PC-9 (cell line): Measurements from ENCODE around the gene SLC7A5. TPM values are rescaled to one million over a fixed set of nuclear protein-coding genes. Genes with fewer than 3 reads are reported as not detected.
"Not testable (repeated sequence)": the region's sequence is repeated elsewhere in the genome, so short reads cannot be mapped to it uniquely, and the experiment has no call there.

Experiments
- BruUV-seq: library from RNA; stranded (reverse); fragments of 400-500 nt; replicated peaks from 2 replicates; lab custom pipeline; 2021; lab: Mats Ljungman, UMichigan
- CTCF ChIA-PET: fragments of 300-600 bp; sonication (Branson Sonifier 250); formaldehyde crosslinking; loops from one replicate; lab custom pipeline; 2022; ENCODE audit warnings: antibody characterized with exemption; lab: Charles Lee
- POLR2A ChIA-PET: fragments of 300-600 bp; sonication (Branson Sonifier 250); formaldehyde crosslinking; loops from one replicate; lab custom pipeline; 2022; ENCODE audit warnings: antibody characterized with exemption; ENCODE audit not compliant: unreplicated experiment; lab: Charles Lee
- DNase-seq, 2 experiments: peaks; one replicate each; pipeline versions ENCODE4 v3.0.0 to v3.0.0-alpha.2; 2015 to 2022; ENCODE audit warnings: mixed read lengths in 1 of 2
- H2AFZ ChIP-seq: fragments of 200-600 bp; sonication (generic); 2 replicates; pipeline ENCODE4 v1.8.1; 2017; ENCODE audit warnings: antibody characterized with exemption
- H3F3A ChIP-seq: fragments of 200-600 bp; sonication (generic); 2 replicates; pipeline ENCODE4 v1.8.1; 2017; ENCODE audit warnings: antibody characterized with exemption, mild to moderate bottlenecking, low read depth; ENCODE audit not compliant: insufficient read depth
- H3K27ac ChIP-seq: fragments of 200-600 bp; sonication (generic); 2 replicates; pipeline ENCODE4 v1.6.1; 2016; ENCODE audit warnings: mixed run types
- H3K27me3 ChIP-seq: fragments of 200-600 bp; sonication (generic); 2 replicates; pipeline ENCODE4 v1.6.1; 2016; ENCODE audit warnings: low read depth, mixed run types; ENCODE audit not compliant: insufficient read depth
- H3K36me3 ChIP-seq: fragments of 200-600 bp; sonication (generic); 2 replicates; pipeline ENCODE4 v1.6.1; 2016; ENCODE audit warnings: low read depth, mixed run types
- H3K4me1 ChIP-seq: fragments of 200-600 bp; sonication (generic); replicated peaks from 2 replicates; pipeline ENCODE4 v1.6.1; 2016; ENCODE audit warnings: mixed run types; ENCODE audit not compliant: insufficient read depth
- H3K4me2 ChIP-seq: fragments of 200-600 bp; sonication (generic); 2 replicates; pipeline ENCODE4 v1.6.1; 2017; ENCODE audit warnings: mixed run types
- H3K4me3 ChIP-seq: fragments of 200-600 bp; sonication (generic); 2 replicates; pipeline ENCODE4 v1.6.1; 2016; ENCODE audit warnings: mixed run types
- H3K79me2 ChIP-seq: fragments of 200-600 bp; sonication (generic); 2 replicates; pipeline ENCODE4 v1.6.1; 2017; ENCODE audit warnings: low read depth, mixed run types
- H3K9me2 ChIP-seq: fragments of 200-600 bp; sonication (generic); 2 replicates; pipeline ENCODE4 v1.8.1; 2017; ENCODE audit warnings: mild to moderate bottlenecking; ENCODE audit not compliant: insufficient read depth
- H3K9me3 ChIP-seq: fragments of 200-600 bp; sonication (generic); 2 replicates; pipeline ENCODE4 v1.8.1; 2016; ENCODE audit warnings: low read depth; ENCODE audit not compliant: insufficient read depth
- H4K20me1 ChIP-seq: fragments of 200-600 bp; sonication (generic); 2 replicates; pipeline ENCODE4 v1.8.1; 2017; ENCODE audit not compliant: insufficient read depth
- EZH2 ChIP-seq: fragments of 200-600 bp; sonication (generic); IDR thresholded peaks from 2 replicates; pipeline ENCODE4 v1.8.0; 2017; ENCODE audit warnings: antibody characterized with exemption, low read depth
- intact Hi-C: fragments of 100-400 bp; cut with micrococcal nuclease; formaldehyde crosslinking; loops from one replicate; pipeline ENCODE4 v1.10.0; 2022; ENCODE audit not compliant: unreplicated experiment
- total RNA-seq: library from RNA; stranded (reverse); gene quantifications from 2 replicates; pipeline ENCODE4 v1.2.3, GENCODE V29; 2021
- TF ChIP-seq, protein P1 (sequence below): fragments of 200-600 bp; sonication (generic); conservative IDR thresholded peaks from 2 replicates; pipeline ENCODE4 v1.6.1; 2017; ENCODE audit warnings: mixed run types, antibody characterized with exemption, mild to moderate bottlenecking, moderate library complexity

SLC7A5 gene
- total RNA-seq, 1 experiment from 2014 or later: 496 TPM

- no TSS peak for BruUV-seq
- DNase-seq: no peak
- Histone ChIP-seq H3K9me3 (no peaks in the 10 kb centered on the region), H3K27ac (no peak overlapping the region), H3K36me3 (no peaks in the 10 kb centered on the region; the same call in 1 of the 2 replicates), H3F3A (peaks cover 29% of the 10 kb centered on the region; the same call in 1 of the 2 replicates), H3K4me3 (no peak overlapping the region), H3K4me1 (no peaks in the 10 kb centered on the region), H3K4me2 (no peak overlapping the region), H3K79me2 (no peaks in the 10 kb centered on the region), H3K27me3 (no peaks in the 10 kb centered on the region), H4K20me1 (peaks cover 6% of the 10 kb centered on the region), H3K9me2 (no peaks in the 10 kb centered on the region), H2AFZ (no peak overlapping the region)
- ChIA-PET POLR2A (no interaction called here), CTCF (interaction anchor here (0.5 kb wide), 1 partner anchor 77 kb away, joined by 3 read pairs; no protein-coding TSS in a partner anchor)
- TF ChIP-seq, protein P1, sequence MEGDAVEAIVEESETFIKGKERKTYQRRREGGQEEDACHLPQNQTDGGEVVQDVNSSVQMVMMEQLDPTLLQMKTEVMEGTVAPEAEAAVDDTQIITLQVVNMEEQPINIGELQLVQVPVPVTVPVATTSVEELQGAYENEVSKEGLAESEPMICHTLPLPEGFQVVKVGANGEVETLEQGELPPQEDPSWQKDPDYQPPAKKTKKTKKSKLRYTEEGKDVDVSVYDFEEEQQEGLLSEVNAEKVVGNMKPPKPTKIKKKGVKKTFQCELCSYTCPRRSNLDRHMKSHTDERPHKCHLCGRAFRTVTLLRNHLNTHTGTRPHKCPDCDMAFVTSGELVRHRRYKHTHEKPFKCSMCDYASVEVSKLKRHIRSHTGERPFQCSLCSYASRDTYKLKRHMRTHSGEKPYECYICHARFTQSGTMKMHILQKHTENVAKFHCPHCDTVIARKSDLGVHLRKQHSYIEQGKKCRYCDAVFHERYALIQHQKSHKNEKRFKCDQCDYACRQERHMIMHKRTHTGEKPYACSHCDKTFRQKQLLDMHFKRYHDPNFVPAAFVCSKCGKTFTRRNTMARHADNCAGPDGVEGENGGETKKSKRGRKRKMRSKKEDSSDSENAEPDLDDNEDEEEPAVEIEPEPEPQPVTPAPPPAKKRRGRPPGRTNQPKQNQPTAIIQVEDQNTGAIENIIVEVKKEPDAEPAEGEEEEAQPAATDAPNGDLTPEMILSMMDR: no peak
- no peak for TF ChIP-seq EZH2
- intact Hi-C loops: loop anchor here (2.0 kb wide), 1 partner anchor 22 kb away; no protein-coding TSS in a partner anchor
These were observed 40.2 kb downstream of the SLC7A5 start for GRCh38 chr16:87828907-87829621.

DNA sequence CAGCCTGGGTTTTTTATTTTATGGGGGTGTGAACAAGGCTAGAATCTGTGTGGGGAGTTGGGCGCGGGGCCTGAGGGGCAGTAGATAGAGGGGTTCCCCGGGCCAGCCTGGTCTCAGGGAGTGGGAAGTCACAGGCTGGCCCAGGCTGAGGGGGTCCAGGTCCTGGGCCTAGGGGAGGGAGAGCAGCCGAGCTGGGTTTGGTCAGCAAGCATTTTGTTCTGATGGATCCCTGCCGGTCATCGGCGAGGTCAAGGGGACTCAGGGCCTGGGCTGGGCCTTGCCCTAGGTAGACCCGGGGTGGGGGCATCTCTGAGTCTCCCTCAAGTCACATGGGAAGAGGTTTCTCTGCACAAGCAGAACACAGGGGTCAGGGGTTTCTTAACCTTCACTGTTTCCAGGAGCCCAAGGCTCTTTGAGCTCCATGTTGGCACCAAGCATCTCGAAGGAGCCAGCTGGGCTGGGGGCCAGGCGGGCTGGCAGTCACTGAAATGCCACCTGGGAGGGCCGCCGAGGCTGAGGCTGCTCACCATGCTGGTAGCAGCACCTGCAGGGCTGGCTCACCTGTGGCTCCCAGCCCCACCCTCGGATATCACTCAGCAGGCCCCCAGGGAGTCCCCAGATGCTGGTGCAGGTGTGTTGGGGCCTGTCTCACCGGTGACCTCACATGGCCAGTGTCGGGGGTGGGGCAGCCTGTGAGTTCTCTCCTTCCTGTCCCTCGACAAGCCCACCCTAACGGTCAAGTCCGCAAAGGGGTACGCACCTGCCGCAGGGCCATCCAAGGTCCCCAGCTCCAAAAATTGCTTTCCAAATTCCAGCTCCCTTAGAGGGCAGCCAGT, 41.0 kb downstream of the SLC7A5 start:
- H3K4me2 ChIP-seq: no peak overlapping the region

GRCh38 chr16:87827588-87827915, 41.8 kb downstream of the SLC7A5 start:
- POLR2A ChIA-PET: interaction anchor here (0.6 kb wide), 1 partner anchor 9 kb away, joined by 3 read pairs; no protein-coding TSS in a partner anchor
- H3K9me3 ChIP-seq, H3K9me2 ChIP-seq, CTCF ChIA-PET, H4K20me1 ChIP-seq, BruUV-seq, intact Hi-C loops, H3K27me3 ChIP-seq, DNase-seq, H3K79me2 ChIP-seq, H3K36me3 ChIP-seq, H3K4me1 ChIP-seq, H2AFZ ChIP-seq, H3K27ac ChIP-seq, H3K4me2 ChIP-seq, H3K4me3 ChIP-seq: not testable (repeated sequence)
- H3F3A ChIP-seq: peaks cover 34% of the 10 kb centered on the region; the same call in 1 of the 2 replicates

More for the DNA sequence above, 41.0 kb downstream of the SLC7A5 start:
- H4K20me1 ChIP-seq: peaks cover 6% of the 10 kb centered on the region
- H3K36me3 ChIP-seq: no peaks in the 10 kb centered on the region; the same call in 1 of the 2 replicates
- ChIA-PET POLR2A (interaction anchor here (0.6 kb wide), 1 partner anchor 9 kb away, joined by 3 read pairs; no protein-coding TSS in a partner anchor), CTCF (interaction anchor here (0.5 kb wide), 1 partner anchor 77 kb away, joined by 3 read pairs; no protein-coding TSS in a partner anchor)
- peak in 1 of 2 experiments; percentile 52 for DNase-seq
- no peak overlapping the region for H3K27ac ChIP-seq
- no peaks in the 10 kb centered on the region for H3K79me2 ChIP-seq
- H3F3A ChIP-seq: peaks cover 29% of the 10 kb centered on the region; the same call in 1 of the 2 replicates
- intact Hi-C loops: loop anchor here (2.0 kb wide), 1 partner anchor 21 kb away; no protein-coding TSS in a partner anchor
- no TSS peak for BruUV-seq
- no peaks in the 10 kb centered on the region for H3K9me3 ChIP-seq
- H3K4me1 ChIP-seq: no peaks in the 10 kb centered on the region
- no peak overlapping the region for H3K4me3 ChIP-seq
- no peak for TF ChIP-seq EZH2
- TF ChIP-seq, protein P1: no peak
- H3K9me2 ChIP-seq: no peaks in the 10 kb centered on the region
- H2AFZ ChIP-seq: no peak overlapping the region
- no peaks in the 10 kb centered on the region for H3K27me3 ChIP-seq
